OCI-LY3 (cell line): ENCODE measurements around the gene MFSD12.

Experiments used
- H2AFZ ChIP-seq: fragments of 200-600, 300-600 bp; shearing (Covaris generic); 2 replicates; pipeline ENCODE4 v1.6.0; 2014; ENCODE audit warnings: antibody characterized with exemption, low read depth, low read length
- H3K27ac ChIP-seq: fragments of 200-600, 300-600 bp; sonication (generic); 2 replicates; pipeline ENCODE4 v1.5.1; 2014; ENCODE audit warnings: mild to moderate bottlenecking, low read length, moderate library complexity, mixed read lengths
- H3K27me3 ChIP-seq: fragments of 200-600, 300-600 bp; sonication (generic); 2 replicates; pipeline ENCODE4 v1.6.1; 2014; ENCODE audit warnings: low read depth, low read length, mixed read lengths
- H3K36me3 ChIP-seq: fragments of 200-600, 300-600 bp; sonication (generic); replicated peaks from 2 replicates; pipeline ENCODE3; 2014; ENCODE audit warnings: low read depth, low read length, mixed read lengths
- H3K4me1 ChIP-seq: fragments of 300-600, 200-600 bp; sonication (generic); 2 replicates; pipeline ENCODE4 v1.6.1; 2014; ENCODE audit warnings: low read length, mixed read lengths
- H3K4me2 ChIP-seq: fragments of 200-600, 300-600 bp; sonication (generic); 2 replicates; pipeline ENCODE4 v1.6.1; 2014; ENCODE audit warnings: low read length, mixed read lengths
- H3K4me3 ChIP-seq: fragments of 300-600, 200-600 bp; sonication (generic); 2 replicates; pipeline ENCODE4 v1.5.1; 2014; ENCODE audit warnings: antibody characterized with exemption, mild to moderate bottlenecking, low read length, moderate library complexity
- H3K79me2 ChIP-seq: fragments of 300-600, 200-600 bp; shearing (Covaris generic); 2 replicates; pipeline ENCODE4 v1.6.1; 2014; ENCODE audit warnings: mild to moderate bottlenecking, low read length, mixed read lengths
- H3K9ac ChIP-seq: fragments of 300-600, 200-600 bp; shearing (Covaris generic); 2 replicates; pipeline ENCODE4 v1.6.0; 2014; ENCODE audit warnings: mild to moderate bottlenecking, low read length, moderate library complexity
- H3K9me3 ChIP-seq: fragments of 200-600, 300-600 bp; shearing (Covaris generic); 2 replicates; pipeline ENCODE4 v1.6.1; 2014; ENCODE audit warnings: low read length, mixed read lengths; ENCODE audit not compliant: insufficient read depth
- H4K20me1 ChIP-seq: fragments of 200-600, 300-600 bp; sonication (generic); 2 replicates; pipeline ENCODE4 v1.6.1; 2016; ENCODE audit warnings: low read length, mixed read lengths; ENCODE audit not compliant: insufficient read depth
- CTCF ChIP-seq: fragments of 200-600, 300-600 bp; sonication (generic); IDR thresholded peaks from 2 replicates; pipeline ENCODE4 v1.5.1; 2014; ENCODE audit warnings: antibody characterized with exemption, low read length, low read depth
- EZH2phosphoT487 ChIP-seq: fragments of 200-600 bp; shearing (Covaris generic); IDR thresholded peaks from 2 replicates; pipeline ENCODE4 v1.6.1; 2018; ENCODE audit warnings: antibody characterized with exemption, mixed run types, low read depth

The MFSD12 gene

GRCh38 chr19:3513229-3514140, 43.9 kb downstream of the MFSD12 start:
- H3K27me3 ChIP-seq: no peaks in the 10 kb centered on the region
- no peak overlapping the region for H3K9ac ChIP-seq
- H3K4me1 ChIP-seq: peaks cover 4% of the 10 kb centered on the region; the same call in 1 of the 2 replicates
- H3K4me3 ChIP-seq: no peak overlapping the region
- peaks cover 86% of the 10 kb centered on the region for H4K20me1 ChIP-seq
- H3K9me3 ChIP-seq: no peaks in the 10 kb centered on the region
- H3K27ac ChIP-seq: no peak overlapping the region
- H3K79me2 ChIP-seq: peaks cover 88% of the 10 kb centered on the region
- H3K4me2 ChIP-seq: no peak overlapping the region
- no peak for TF ChIP-seq EZH2phosphoT487
- TF ChIP-seq CTCF: no peak
- H3K36me3 ChIP-seq: peaks cover 18% of the 10 kb centered on the region
- no peak overlapping the region for H2AFZ ChIP-seq

GRCh38 chr19:3512562-3513228, 44.7 kb downstream of the MFSD12 start:
- TF ChIP-seq EZH2phosphoT487: no peak
- no peak for TF ChIP-seq CTCF
- H3K27ac ChIP-seq: no peak overlapping the region
- H3K4me2 ChIP-seq: no peak overlapping the region
- peaks cover 22% of the 10 kb centered on the region for H3K36me3 ChIP-seq
- peaks cover 84% of the 10 kb centered on the region for H4K20me1 ChIP-seq
- H2AFZ ChIP-seq: no peak overlapping the region
- H3K79me2 ChIP-seq: peaks cover 91% of the 10 kb centered on the region
- no peak overlapping the region for H3K9ac ChIP-seq
- no peak overlapping the region for H3K4me3 ChIP-seq
- no peaks in the 10 kb centered on the region for H3K27me3 ChIP-seq
- H3K9me3 ChIP-seq: no peaks in the 10 kb centered on the region
- peaks cover 6% of the 10 kb centered on the region for H3K4me1 ChIP-seq

- peaks cover 96% of the 10 kb centered on the region for H3K79me2 ChIP-seq
- no peak overlapping the region for H3K27ac ChIP-seq
- H3K4me2 ChIP-seq: no peak overlapping the region
- H3K4me1 ChIP-seq: peaks cover 11% of the 10 kb centered on the region
- TF ChIP-seq EZH2phosphoT487: no peak
- no peak for TF ChIP-seq CTCF
- H3K9ac ChIP-seq: no peak overlapping the region
- H3K27me3 ChIP-seq: no peaks in the 10 kb centered on the region
- no peak overlapping the region for H2AFZ ChIP-seq
- H3K9me3 ChIP-seq: no peaks in the 10 kb centered on the region
- H3K36me3 ChIP-seq: peaks cover 27% of the 10 kb centered on the region
- peaks cover 79% of the 10 kb centered on the region for H4K20me1 ChIP-seq
- no peak overlapping the region for H3K4me3 ChIP-seq
Observed at GRCh38 chr19:3511506-3512251, 45.7 kb downstream of the MFSD12 start.
